GM12878 (cell line): Measurements from ENCODE around the gene ANKRD16. TPM values are rescaled to one million over a fixed set of nuclear protein-coding genes. Genes with fewer than 3 reads are reported as not detected.

Experiments used
- ASH2L ChIP-seq: fragments of 300-600, 200-600 bp; sonication (generic); IDR thresholded peaks from 2 replicates; pipeline ENCODE4 v1.6.1; 2017; ENCODE audit warnings: low read depth, mild to moderate bottlenecking, borderline replicate concordance
- BRCA1 ChIP-seq: IDR thresholded peaks from 2 replicates; pipeline ENCODE4 v1.6.1; 2011; ENCODE audit warnings: low read depth, low read length, improper control_type of control experiment
- CREB1 ChIP-seq: IDR thresholded peaks from 2 replicates; pipeline ENCODE4 v1.6.1; 2012; ENCODE audit warnings: low read depth, mild to moderate bottlenecking, inconsistent platforms
- CUX1 ChIP-seq: IDR thresholded peaks from 2 replicates; pipeline ENCODE4 v1.6.1; 2012; ENCODE audit warnings: improper control_type of control experiment, low read depth, low read length; ENCODE audit not compliant: insufficient replicate concordance
- GATAD2B ChIP-seq: fragments of 450-650 bp; conservative IDR thresholded peaks from 2 replicates; pipeline ENCODE4 v1.6.1; 2017; ENCODE audit warnings: low read depth, mild to moderate bottlenecking, moderate library complexity
- IKZF1 ChIP-seq: fragments of 450-650 bp; conservative IDR thresholded peaks from 2 replicates; pipeline ENCODE4 v1.6.1; 2017; ENCODE audit warnings: antibody characterized with exemption, mild to moderate bottlenecking
- KLF5 ChIP-seq: fragments of 450-650 bp; IDR thresholded peaks from 2 replicates; pipeline ENCODE4 v1.6.1; 2014; ENCODE audit warnings: mild to moderate bottlenecking; ENCODE audit not compliant: partially characterized antibody
- MTA2 ChIP-seq: fragments of 450-650 bp; IDR thresholded peaks from 2 replicates; pipeline ENCODE4 v1.6.1; 2016; ENCODE audit warnings: low read depth, mild to moderate bottlenecking, moderate library complexity
- NR2F1 ChIP-seq: fragments of 450-650 bp; conservative IDR thresholded peaks from 2 replicates; pipeline ENCODE4 v1.6.1; 2017; ENCODE audit warnings: mild to moderate bottlenecking
- PML ChIP-seq: IDR thresholded peaks from 2 replicates; pipeline ENCODE4 v1.6.1; 2012; ENCODE audit warnings: low read length, inconsistent platforms
- SMARCA5 ChIP-seq: fragments of 450-650 bp; IDR thresholded peaks from 2 replicates; pipeline ENCODE4 v1.6.1; 2017; ENCODE audit warnings: mild to moderate bottlenecking
- SP1 ChIP-seq: IDR thresholded peaks from one replicate; pipeline ENCODE4 v1.6.1; 2011; ENCODE audit warnings: low read depth, low read length
- SPI1 ChIP-seq: IDR thresholded peaks from 2 replicates; pipeline ENCODE4 v1.6.1; 2011; ENCODE audit warnings: low read depth, mild to moderate bottlenecking, low read length, moderate library complexity, borderline replicate concordance; ENCODE audit not compliant: insufficient read depth
- SREBF2 ChIP-seq: IDR thresholded peaks from 2 replicates; pipeline ENCODE4 v1.6.1; 2012; ENCODE audit warnings: mild to moderate bottlenecking, low read length
- SRF ChIP-seq, 2 experiments: IDR thresholded peaks; 2 replicates each; pipeline ENCODE4 v1.6.1; 2011; ENCODE audit warnings: low read depth in 2 of 2, low read length in 2 of 2, mild to moderate bottlenecking in 1 of 2, moderate library complexity in 1 of 2
- TAF1 ChIP-seq: IDR thresholded peaks from 2 replicates; pipeline ENCODE4 v1.6.1; 2011; ENCODE audit warnings: mild to moderate bottlenecking, low read depth, low read length, borderline replicate concordance
- TCF12 ChIP-seq: IDR thresholded peaks from 2 replicates; pipeline ENCODE4 v1.6.1; 2011; ENCODE audit warnings: low read depth, mild to moderate bottlenecking, low read length
- YBX1 ChIP-seq: fragments of 450-650 bp; IDR thresholded peaks from 2 replicates; pipeline ENCODE4 v1.6.1; 2016; ENCODE audit warnings: antibody characterized with exemption
- YY1 ChIP-seq: IDR thresholded peaks from 2 replicates; pipeline ENCODE4 v1.6.1; 2011; ENCODE audit warnings: low read depth, mild to moderate bottlenecking, low read length
- polyA plus RNA-seq, 11 experiments: library from polyadenylated mRNA; depleted of rRNA in 4 of 11; unstranded in 6 of 11; stranded (reverse) in 5 of 11; fragments of >200 nt; fragmentation: Nextera tagmentation in 4 of 11; fragmentation: Illumina TruSeq in 1 of 11; extraction: Ambion mirVana in 4 of 11; extraction: Trizol in 1 of 11; gene quantifications; 1 replicate in 1 of 11; 2 replicates in 10 of 11; pipeline versions ENCODE4 v1.2.1 to v1.2.3, GENCODE V29; 2011 to 2016; ENCODE audit warnings: inconsistent platforms in 2 of 11, missing spikeins in 2 of 11, low read depth in 1 of 11
- total RNA-seq, 4 experiments: library from RNA; depleted of rRNA in 3 of 4; stranded (reverse); fragments of >200 nt in 3 of 4; fragmentation: Illumina TruSeq in 1 of 4; extraction: Trizol in 1 of 4; gene quantifications; 2 replicates each; pipeline versions ENCODE4 v1.2.1 to v1.2.3, GENCODE V29; 2013 to 2021
- TF ChIP-seq, protein P1 (sequence below): IDR thresholded peaks from 2 replicates; pipeline ENCODE4 v1.6.1; 2011; ENCODE audit warnings: mild to moderate bottlenecking, low read depth, low read length, moderate library complexity; ENCODE audit not compliant: insufficient replicate concordance

The ANKRD16 gene
- total and polyA plus RNA-seq, 10 of the 15 experiments (the other 5 are each of a cell fraction or from before 2014, with no cell fraction given) = 0.57 to 13.6 (median 4.4) TPM

DNA sequence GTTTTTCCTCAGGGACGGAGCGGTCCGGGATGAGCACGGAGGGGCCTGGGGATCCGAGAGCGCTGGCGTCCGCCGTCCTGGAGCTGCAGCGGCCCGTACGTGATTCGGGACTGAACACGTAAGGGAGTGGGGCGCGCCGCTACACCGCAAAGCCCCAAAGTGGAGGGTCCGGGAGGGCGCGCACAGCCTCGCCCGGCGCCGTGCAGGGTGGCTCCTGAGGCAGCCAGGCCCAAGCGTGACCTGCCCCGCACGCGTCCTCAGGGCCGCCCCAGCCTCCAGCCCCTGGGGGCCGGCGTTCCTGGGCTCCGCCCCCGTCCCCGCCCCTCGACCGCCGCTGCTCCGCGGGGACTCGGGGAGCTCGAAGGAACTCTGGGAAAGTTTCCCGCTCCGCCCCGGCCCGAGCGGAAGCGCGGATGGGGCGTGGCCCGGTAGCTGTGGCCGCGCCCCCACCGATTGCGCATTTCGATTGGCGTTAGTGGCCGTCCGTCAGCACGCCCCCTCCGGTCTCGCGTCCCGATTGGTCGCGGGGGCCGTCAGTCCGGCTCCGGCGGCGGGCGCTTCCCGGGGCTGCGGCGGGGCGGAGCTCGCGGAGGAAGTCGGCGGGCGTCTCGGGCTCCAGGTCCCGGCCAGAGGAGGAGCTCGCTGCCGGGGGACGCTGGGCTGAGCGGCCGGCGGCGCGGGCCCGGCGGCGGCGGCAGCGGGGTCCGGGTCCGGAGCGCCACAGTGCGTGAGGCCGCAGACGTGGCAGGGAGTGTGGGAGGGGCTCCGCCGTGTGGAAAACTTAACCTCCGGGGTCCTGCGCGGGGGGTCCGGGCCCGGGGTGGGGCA lies at the start of gene ANKRD16, which contains the start of gene FBH1 (continued):
- TF ChIP-seq CUX1 (no peak), ASH2L (peak; percentile 32; the same call in 1 of the 2 replicates), MTA2 (no peak), SMARCA5 (peak; percentile 45; the same call in 1 of the 2 replicates), SREBF2 (no peak), IKZF1 (peak; percentile 89), SP1 (peak; percentile 100), SPI1 (peak; percentile 49), BRCA1 (peak; percentile 23; the same call in 1 of the 2 replicates), YBX1 (no peak), NR2F1 (peak; percentile 34; the same call in 1 of the 2 replicates), CREB1 (peak; percentile 86), GATAD2B (peak; percentile 76), YY1 (no peak), TCF12 (0 out of 2 replicates have a peak, but pooled peaks have one; percentile 1), KLF5 (peak; percentile 97), TAF1 (peak; percentile 60; the same call in 1 of the 2 replicates), SRF (IDR thresholded peaks at IDR 0.05; ENCODE audit: low read depth in 2 of 2, low read length in 2 of 2) (0 out of 4 replicates have a peak, but pooled peaks of 1 of the 2 experiments have one; percentile 46), PML (no peak; the same call in 1 of the 2 replicates)
- TF ChIP-seq, protein P1, sequence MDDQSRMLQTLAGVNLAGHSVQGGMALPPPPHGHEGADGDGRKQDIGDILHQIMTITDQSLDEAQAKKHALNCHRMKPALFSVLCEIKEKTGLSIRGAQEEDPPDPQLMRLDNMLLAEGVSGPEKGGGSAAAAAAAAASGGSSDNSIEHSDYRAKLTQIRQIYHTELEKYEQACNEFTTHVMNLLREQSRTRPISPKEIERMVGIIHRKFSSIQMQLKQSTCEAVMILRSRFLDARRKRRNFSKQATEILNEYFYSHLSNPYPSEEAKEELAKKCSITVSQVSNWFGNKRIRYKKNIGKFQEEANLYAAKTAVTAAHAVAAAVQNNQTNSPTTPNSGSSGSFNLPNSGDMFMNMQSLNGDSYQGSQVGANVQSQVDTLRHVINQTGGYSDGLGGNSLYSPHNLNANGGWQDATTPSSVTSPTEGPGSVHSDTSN = peak; percentile 100
